ENCODE results near the gene CDH8. TPM values are rescaled to one million over a fixed set of nuclear protein-coding genes. Genes with fewer than 3 reads are reported as not detected.
"Not testable (repeated sequence)": the region's sequence is repeated elsewhere in the genome, so short reads cannot be mapped to it uniquely, and the experiment has no call there.

CDH8 gene
- total RNA-seq, 1 experiment from 2014 or later: not detected

- DNase-seq (ENCODE audit: low read depth): no peak
- in situ Hi-C loops (cut with HindIII; ENCODE audit: low pct_unique_long_range_greater_than_20kb, low sequenced_read_pairs): no loop called here
Observed at GRCh38 chr16:61763013-61763412, 273.2 kb downstream of the CDH8 start.

GRCh38 chr16:61730997-61731396 lies 305.2 kb downstream of the CDH8 start:
- in situ Hi-C loops (cut with HindIII; ENCODE audit: low pct_unique_long_range_greater_than_20kb, low sequenced_read_pairs): no loop called here

GRCh38 chr16:61726701-61727100 lies 309.5 kb downstream of the CDH8 start:
- in situ Hi-C loops (cut with HindIII; ENCODE audit: low pct_unique_long_range_greater_than_20kb, low sequenced_read_pairs): no loop called here
- no peak for DNase-seq (ENCODE audit: low read depth)

More at GRCh38 chr16:61730997-61731396, 305.2 kb downstream of the CDH8 start:
- DNase-seq (ENCODE audit: low read depth): no peak

GRCh38 chr16:61726125-61726524 lies 310.1 kb downstream of the CDH8 start:
- no peak for DNase-seq (ENCODE audit: low read depth)
- in situ Hi-C loops (cut with HindIII; ENCODE audit: low pct_unique_long_range_greater_than_20kb, low sequenced_read_pairs): no loop called here

- in situ Hi-C loops (cut with HindIII; ENCODE audit: low pct_unique_long_range_greater_than_20kb, low sequenced_read_pairs): no loop called here
- DNase-seq (ENCODE audit: low read depth): no peak
Observed at GRCh38 chr16:61721544-61721943, 314.7 kb downstream of the CDH8 start.

- in situ Hi-C loops (cut with HindIII; ENCODE audit: low pct_unique_long_range_greater_than_20kb, low sequenced_read_pairs): no loop called here
- no peak for DNase-seq (ENCODE audit: low read depth)
Observed at GRCh38 chr16:61715393-61715792, 320.8 kb downstream of the CDH8 start.

- DNase-seq (ENCODE audit: low read depth): no peak
- in situ Hi-C loops (cut with HindIII; ENCODE audit: low pct_unique_long_range_greater_than_20kb, low sequenced_read_pairs): no loop called here
Observed at GRCh38 chr16:61713787-61714186, 322.5 kb downstream of the CDH8 start.

- in situ Hi-C loops (cut with HindIII; ENCODE audit: low pct_unique_long_range_greater_than_20kb, low sequenced_read_pairs); DNase-seq (ENCODE audit: low read depth): not testable (repeated sequence)
Observed at GRCh38 chr16:61699640-61700039, 336.6 kb downstream of the CDH8 start.

GRCh38 chr16:61684541-61684940 lies 351.7 kb downstream of the CDH8 start:
- in situ Hi-C loops (cut with HindIII; ENCODE audit: low pct_unique_long_range_greater_than_20kb, low sequenced_read_pairs): no loop called here
- DNase-seq (ENCODE audit: low read depth): no peak

- in situ Hi-C loops (cut with HindIII; ENCODE audit: low pct_unique_long_range_greater_than_20kb, low sequenced_read_pairs): no loop called here
- no peak for DNase-seq (ENCODE audit: low read depth)
Observed at GRCh38 chr16:61681673-61682072, 354.6 kb downstream of the CDH8 start.

GRCh38 chr16:61681124-61681523 lies 355.1 kb downstream of the CDH8 start:
- in situ Hi-C loops (cut with HindIII; ENCODE audit: low pct_unique_long_range_greater_than_20kb, low sequenced_read_pairs): no loop called here
- DNase-seq (ENCODE audit: low read depth): no peak

- peak; percentile 23 for DNase-seq (ENCODE audit: low read depth)
- in situ Hi-C loops (cut with HindIII; ENCODE audit: low pct_unique_long_range_greater_than_20kb, low sequenced_read_pairs): no loop called here
Observed at GRCh38 chr16:61678182-61678581, 358.1 kb downstream of the CDH8 start.

GRCh38 chr16:61677776-61678175 lies 358.5 kb downstream of the CDH8 start:
- peak; percentile 1 for DNase-seq (ENCODE audit: low read depth)
- in situ Hi-C loops (cut with HindIII; ENCODE audit: low pct_unique_long_range_greater_than_20kb, low sequenced_read_pairs): no loop called here

GRCh38 chr16:61676740-61677139 lies 359.5 kb downstream of the CDH8 start:
- DNase-seq (ENCODE audit: low read depth): no peak

GRCh38 chr16:61671161-61671560 lies 365.1 kb downstream of the CDH8 start:
- in situ Hi-C loops (cut with HindIII; ENCODE audit: low pct_unique_long_range_greater_than_20kb, low sequenced_read_pairs): no loop called here

More at GRCh38 chr16:61676740-61677139, 359.5 kb downstream of the CDH8 start:
- in situ Hi-C loops (cut with HindIII; ENCODE audit: low pct_unique_long_range_greater_than_20kb, low sequenced_read_pairs): no loop called here

GRCh38 chr16:61665512-61665911 lies 370.7 kb downstream of the CDH8 start:
- DNase-seq (ENCODE audit: low read depth): no peak
- in situ Hi-C loops (cut with HindIII; ENCODE audit: low pct_unique_long_range_greater_than_20kb, low sequenced_read_pairs): no loop called here

More at GRCh38 chr16:61671161-61671560, 365.1 kb downstream of the CDH8 start:
- DNase-seq (ENCODE audit: low read depth): no peak

GRCh38 chr16:61659936-61660335 lies 376.3 kb downstream of the CDH8 start:
- in situ Hi-C loops (cut with HindIII; ENCODE audit: low pct_unique_long_range_greater_than_20kb, low sequenced_read_pairs): no loop called here
- DNase-seq (ENCODE audit: low read depth): peak; percentile 12

GRCh38 chr16:61654962-61655361 lies 381.3 kb downstream of the CDH8 start:
- in situ Hi-C loops (cut with HindIII; ENCODE audit: low pct_unique_long_range_greater_than_20kb, low sequenced_read_pairs): no loop called here
- no peak for DNase-seq (ENCODE audit: low read depth)

- DNase-seq (ENCODE audit: low read depth): no peak
- in situ Hi-C loops (cut with HindIII; ENCODE audit: low pct_unique_long_range_greater_than_20kb, low sequenced_read_pairs): no loop called here
Observed at GRCh38 chr16:61653544-61653943, 382.7 kb downstream of the CDH8 start.

- no peak for DNase-seq (ENCODE audit: low read depth)
- in situ Hi-C loops (cut with HindIII; ENCODE audit: low pct_unique_long_range_greater_than_20kb, low sequenced_read_pairs): no loop called here
Observed at GRCh38 chr16:61645561-61645960, 390.7 kb downstream of the CDH8 start.

- in situ Hi-C loops (cut with HindIII; ENCODE audit: low pct_unique_long_range_greater_than_20kb, low sequenced_read_pairs): no loop called here
- DNase-seq (ENCODE audit: low read depth): no peak
Observed at GRCh38 chr16:61644736-61645135, 391.5 kb downstream of the CDH8 start.

Data from Caki2 (cell line).